OCI-LY1 (cell line): ENCODE data around the gene TUBG2.
A peak's percentile ranks its signal among the peaks of the same experiment; 100 is the strongest.

Experiments used
- H2AFZ ChIP-seq: fragments of 200-600 bp; sonication (generic), shearing (Covaris generic); 2 replicates; pipeline ENCODE4 v1.6.0; 2014; ENCODE audit warnings: antibody characterized with exemption, mild to moderate bottlenecking, low read length
- H3F3A ChIP-seq: fragments of 200-600 bp; sonication (generic), shearing (Covaris generic); 2 replicates; pipeline ENCODE4 v1.6.0; 2014; ENCODE audit warnings: mild to moderate bottlenecking, antibody characterized with exemption, low read length, moderate library complexity; ENCODE audit not compliant: insufficient read depth
- H3K27ac ChIP-seq: fragments of 200-600 bp; sonication (generic); 2 replicates; pipeline ENCODE4 v1.5.1; 2014; ENCODE audit warnings: low read length, mixed run types, mild to moderate bottlenecking, low read depth; ENCODE audit not compliant: poor library complexity, severe bottlenecking
- H3K27me3 ChIP-seq: fragments of 200-600 bp; sonication (generic); 2 replicates; pipeline ENCODE4 v1.6.0; 2014; ENCODE audit warnings: antibody characterized with exemption, mild to moderate bottlenecking, low read length, moderate library complexity; ENCODE audit not compliant: insufficient read depth
- H3K36me3 ChIP-seq: fragments of 200-600 bp; sonication (generic); 2 replicates; pipeline ENCODE4 v1.6.1; 2014; ENCODE audit warnings: mild to moderate bottlenecking, antibody characterized with exemption, low read length, moderate library complexity, mixed read lengths; ENCODE audit not compliant: insufficient read depth
- H3K4me1 ChIP-seq: fragments of 200-600 bp; sonication (generic); 2 replicates; pipeline ENCODE4 v1.5.1; 2014; ENCODE audit warnings: mild to moderate bottlenecking, low read length, moderate library complexity; ENCODE audit not compliant: insufficient read depth, severe bottlenecking
- H3K4me2 ChIP-seq: fragments of 200-600 bp; sonication (generic), shearing (Covaris generic); 2 replicates; pipeline ENCODE4 v1.6.1; 2014; ENCODE audit warnings: low read length
- H3K4me3 ChIP-seq: fragments of 200-600 bp; sonication (generic); 2 replicates; pipeline ENCODE4 v1.5.1; 2014; ENCODE audit warnings: low read length, low read depth, mild to moderate bottlenecking, mixed read lengths; ENCODE audit not compliant: poor library complexity, severe bottlenecking
- H3K79me2 ChIP-seq: fragments of 200-600 bp; shearing (Covaris generic); 2 replicates; pipeline ENCODE4 v1.6.1; 2016; ENCODE audit warnings: mixed run types, low read length, mixed read lengths; ENCODE audit not compliant: insufficient read depth
- H3K9ac ChIP-seq: fragments of 200-600 bp; sonication (generic), shearing (Covaris generic); 2 replicates; pipeline ENCODE4 v1.6.1; 2014; ENCODE audit warnings: mild to moderate bottlenecking, low read length, mixed read lengths
- H3K9me2 ChIP-seq: fragments of 200-600 bp; sonication (generic), shearing (Covaris generic); 2 replicates; pipeline ENCODE4 v1.6.1; 2014; ENCODE audit warnings: low read depth, mild to moderate bottlenecking, low read length, mixed read lengths
- H3K9me3 ChIP-seq: fragments of 200-600 bp; shearing (Covaris generic); 2 replicates; pipeline ENCODE4 v1.6.1; 2014; ENCODE audit warnings: low read length, mixed read lengths
- H4K20me1 ChIP-seq: fragments of 200-600 bp; sonication (generic), shearing (Covaris generic); 2 replicates; pipeline ENCODE4 v1.6.0; 2016; ENCODE audit warnings: mild to moderate bottlenecking, low read length; ENCODE audit not compliant: insufficient read depth
- EZH2 ChIP-seq: fragments of 200-600 bp; sonication (generic), shearing (Covaris generic); IDR thresholded peaks from 2 replicates; pipeline ENCODE4 v1.8.0; 2017; ENCODE audit warnings: borderline replicate concordance, mixed run types, mild to moderate bottlenecking, antibody characterized with exemption, low read length, moderate library complexity, mixed read lengths
- TF ChIP-seq, protein P1 (sequence below): fragments of 200-600 bp; sonication (generic), shearing (Covaris generic); IDR thresholded peaks from 2 replicates; pipeline ENCODE4 v1.5.1; 2017; ENCODE audit warnings: mild to moderate bottlenecking, antibody characterized with exemption, low read length, moderate library complexity, mixed read lengths

Gene TUBG2

GRCh38 chr17:42675348-42675964 is 16.4 kb downstream of the TUBG2 start:
- peaks cover 16% of the 10 kb centered on the region; the same call in 1 of the 2 replicates for H3K27me3 ChIP-seq
- peak overlapping the region; percentile 65; the same call in 1 of the 2 replicates for H3K9ac ChIP-seq
- peaks cover 55% of the 10 kb centered on the region for H3K4me1 ChIP-seq
- H3K9me2 ChIP-seq: no peaks in the 10 kb centered on the region
- H4K20me1 ChIP-seq: no peaks in the 10 kb centered on the region
- H3F3A ChIP-seq: no peaks in the 10 kb centered on the region
- peak overlapping the region; percentile 71 for H3K4me3 ChIP-seq
- peak overlapping the region; percentile 87 for H3K4me2 ChIP-seq
- H3K9me3 ChIP-seq: no peaks in the 10 kb centered on the region
- H3K27ac ChIP-seq: no peak overlapping the region
- H3K36me3 ChIP-seq: no peaks in the 10 kb centered on the region
- TF ChIP-seq EZH2: no peak
- TF ChIP-seq, protein P1, sequence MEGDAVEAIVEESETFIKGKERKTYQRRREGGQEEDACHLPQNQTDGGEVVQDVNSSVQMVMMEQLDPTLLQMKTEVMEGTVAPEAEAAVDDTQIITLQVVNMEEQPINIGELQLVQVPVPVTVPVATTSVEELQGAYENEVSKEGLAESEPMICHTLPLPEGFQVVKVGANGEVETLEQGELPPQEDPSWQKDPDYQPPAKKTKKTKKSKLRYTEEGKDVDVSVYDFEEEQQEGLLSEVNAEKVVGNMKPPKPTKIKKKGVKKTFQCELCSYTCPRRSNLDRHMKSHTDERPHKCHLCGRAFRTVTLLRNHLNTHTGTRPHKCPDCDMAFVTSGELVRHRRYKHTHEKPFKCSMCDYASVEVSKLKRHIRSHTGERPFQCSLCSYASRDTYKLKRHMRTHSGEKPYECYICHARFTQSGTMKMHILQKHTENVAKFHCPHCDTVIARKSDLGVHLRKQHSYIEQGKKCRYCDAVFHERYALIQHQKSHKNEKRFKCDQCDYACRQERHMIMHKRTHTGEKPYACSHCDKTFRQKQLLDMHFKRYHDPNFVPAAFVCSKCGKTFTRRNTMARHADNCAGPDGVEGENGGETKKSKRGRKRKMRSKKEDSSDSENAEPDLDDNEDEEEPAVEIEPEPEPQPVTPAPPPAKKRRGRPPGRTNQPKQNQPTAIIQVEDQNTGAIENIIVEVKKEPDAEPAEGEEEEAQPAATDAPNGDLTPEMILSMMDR: no peak
- H3K79me2 ChIP-seq: no peaks in the 10 kb centered on the region
- H2AFZ ChIP-seq: no peak overlapping the region

- peak overlapping the region; percentile 71 for H3K4me3 ChIP-seq
- no peak overlapping the region for H2AFZ ChIP-seq
- TF ChIP-seq EZH2: no peak
- TF ChIP-seq, protein P1: no peak
- peaks cover 51% of the 10 kb centered on the region for H3K4me1 ChIP-seq
- H3K9ac ChIP-seq: peak overlapping the region; percentile 65
- H3K27me3 ChIP-seq: peaks cover 13% of the 10 kb centered on the region; the same call in 1 of the 2 replicates
- H3K9me3 ChIP-seq: no peaks in the 10 kb centered on the region
- H3F3A ChIP-seq: no peaks in the 10 kb centered on the region
- no peaks in the 10 kb centered on the region for H3K36me3 ChIP-seq
- H3K27ac ChIP-seq: no peak overlapping the region
- H3K79me2 ChIP-seq: no peaks in the 10 kb centered on the region
- H3K9me2 ChIP-seq: no peaks in the 10 kb centered on the region
- H4K20me1 ChIP-seq: no peaks in the 10 kb centered on the region
- peak overlapping the region; percentile 87 for H3K4me2 ChIP-seq
Measured at GRCh38 chr17:42675965-42676423, 16.9 kb downstream of the TUBG2 start.

DNA sequence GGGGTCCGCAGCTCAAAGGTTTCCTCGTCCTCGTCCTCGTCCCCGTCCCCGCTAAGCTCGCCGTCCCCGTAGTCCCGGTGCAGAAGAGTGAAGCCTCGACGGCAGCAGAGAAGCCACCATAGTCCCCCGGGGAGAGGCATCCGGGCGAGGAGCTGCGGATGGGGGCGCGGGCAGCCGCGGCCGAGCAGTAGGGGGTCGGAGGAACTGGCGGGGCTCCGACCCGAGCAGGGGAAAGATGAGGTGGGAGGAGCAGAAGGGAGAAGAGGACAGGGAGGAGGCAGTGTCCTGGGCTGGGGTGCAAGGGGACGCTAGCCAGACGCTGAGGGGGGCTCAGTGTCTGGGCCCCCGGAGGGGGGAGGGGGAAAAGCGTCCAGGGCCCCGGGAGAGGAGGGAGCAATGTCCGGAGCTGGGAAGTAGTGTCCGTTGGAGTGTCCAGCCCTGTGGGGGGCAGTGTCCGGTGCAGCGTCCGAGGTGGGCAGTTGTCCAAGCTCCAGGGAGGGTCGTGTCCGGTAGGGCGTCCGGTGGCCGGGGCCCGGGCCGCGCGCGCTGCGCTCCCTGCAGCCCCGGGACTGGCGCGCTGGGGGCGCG is 17.4 kb downstream of the TUBG2 start, which contains the start of gene PLEKHH3:
TSS of gene PLEKHH3 (minus strand) at position 571 of the 588 bp plus-strand sequence. CDS start at position 140, 431 bp downstream.
- H3F3A ChIP-seq: no peaks in the 10 kb centered on the region
- H3K36me3 ChIP-seq: no peaks in the 10 kb centered on the region
- H3K4me3 ChIP-seq: peak within 1 kb of the TSS; percentile 71
- H2AFZ ChIP-seq: no peak within 1 kb of the TSS
- H3K27me3 ChIP-seq: peaks cover 13% of the 10 kb centered on the region; the same call in 1 of the 2 replicates
- no peaks in the 10 kb centered on the region for H3K9me2 ChIP-seq
- peak within 1 kb of the TSS; percentile 87 for H3K4me2 ChIP-seq
- peak within 1 kb of the TSS; percentile 72 for H3K9ac ChIP-seq
- H3K4me1 ChIP-seq: peaks cover 55% of the 10 kb centered on the region
- TF ChIP-seq, protein P1: no peak
- TF ChIP-seq EZH2: no peak
- no peaks in the 10 kb centered on the region for H4K20me1 ChIP-seq
- H3K79me2 ChIP-seq: no peaks in the 10 kb centered on the region
- no peaks in the 10 kb centered on the region for H3K9me3 ChIP-seq
- peak within 1 kb of the TSS; percentile 64 for H3K27ac ChIP-seq
